AG10803 (cell line): Measurements from ENCODE around the gene LSM5.

Source experiments
- DNase-seq: peaks from one replicate; pipeline ENCODE4 v3.0.0; 2010; ENCODE audit warnings: low read depth
- H3K4me3 ChIP-seq: 2 replicates; pipeline ENCODE4 v1.5.1; 2011; ENCODE audit warnings: mild to moderate bottlenecking, low read length, control low read depth
- TF ChIP-seq, protein P1 (sequence below): conservative IDR thresholded peaks from 2 replicates; pipeline ENCODE4 v1.5.1; 2011; ENCODE audit warnings: mild to moderate bottlenecking, low read length, control low read depth, inconsistent platforms

The LSM5 gene

GRCh38 chr7:32490127-32490796, at the start of gene LSM5:
TSS of gene LSM5 (minus strand) at chr7:32490380. CDS start at chr7:32490365, 15 bp downstream.
- peak within 1 kb of the TSS; percentile 91 for H3K4me3 ChIP-seq
- TF ChIP-seq, protein P1, sequence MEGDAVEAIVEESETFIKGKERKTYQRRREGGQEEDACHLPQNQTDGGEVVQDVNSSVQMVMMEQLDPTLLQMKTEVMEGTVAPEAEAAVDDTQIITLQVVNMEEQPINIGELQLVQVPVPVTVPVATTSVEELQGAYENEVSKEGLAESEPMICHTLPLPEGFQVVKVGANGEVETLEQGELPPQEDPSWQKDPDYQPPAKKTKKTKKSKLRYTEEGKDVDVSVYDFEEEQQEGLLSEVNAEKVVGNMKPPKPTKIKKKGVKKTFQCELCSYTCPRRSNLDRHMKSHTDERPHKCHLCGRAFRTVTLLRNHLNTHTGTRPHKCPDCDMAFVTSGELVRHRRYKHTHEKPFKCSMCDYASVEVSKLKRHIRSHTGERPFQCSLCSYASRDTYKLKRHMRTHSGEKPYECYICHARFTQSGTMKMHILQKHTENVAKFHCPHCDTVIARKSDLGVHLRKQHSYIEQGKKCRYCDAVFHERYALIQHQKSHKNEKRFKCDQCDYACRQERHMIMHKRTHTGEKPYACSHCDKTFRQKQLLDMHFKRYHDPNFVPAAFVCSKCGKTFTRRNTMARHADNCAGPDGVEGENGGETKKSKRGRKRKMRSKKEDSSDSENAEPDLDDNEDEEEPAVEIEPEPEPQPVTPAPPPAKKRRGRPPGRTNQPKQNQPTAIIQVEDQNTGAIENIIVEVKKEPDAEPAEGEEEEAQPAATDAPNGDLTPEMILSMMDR: no peak
- peak; percentile 95 for DNase-seq

DNA sequence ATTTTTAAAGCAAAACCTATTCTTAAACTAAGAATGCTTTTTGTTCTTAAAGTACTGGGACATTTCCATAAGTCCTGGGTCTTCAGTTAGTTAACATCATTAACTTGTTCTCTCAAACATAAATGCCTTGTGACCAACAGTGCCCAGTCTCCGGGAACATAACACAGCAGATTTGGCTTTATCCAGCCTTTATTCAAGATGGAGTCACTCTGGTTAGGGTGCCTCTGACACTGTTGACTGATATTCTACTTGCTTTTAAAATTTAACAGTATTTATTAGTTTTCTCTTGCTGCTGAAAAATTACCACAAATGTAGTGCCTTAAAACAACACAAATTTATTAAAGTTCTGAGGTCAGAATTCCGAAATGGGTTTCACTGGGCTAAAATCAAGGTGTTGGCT, 49.2 kb upstream of the LSM5 start:
- TF ChIP-seq, protein P1: no peak
- no peak for DNase-seq
- no peak overlapping the region for H3K4me3 ChIP-seq

GRCh38 chr7:32537760-32538159, 47.6 kb upstream of the LSM5 start:
- TF ChIP-seq, protein P1: no peak
- no peak for DNase-seq
- no peak overlapping the region for H3K4me3 ChIP-seq

GRCh38 chr7:32536585-32536984, 46.4 kb upstream of the LSM5 start:
- DNase-seq: peak; percentile 52
- no peak overlapping the region for H3K4me3 ChIP-seq
- TF ChIP-seq, protein P1: no peak

DNA sequence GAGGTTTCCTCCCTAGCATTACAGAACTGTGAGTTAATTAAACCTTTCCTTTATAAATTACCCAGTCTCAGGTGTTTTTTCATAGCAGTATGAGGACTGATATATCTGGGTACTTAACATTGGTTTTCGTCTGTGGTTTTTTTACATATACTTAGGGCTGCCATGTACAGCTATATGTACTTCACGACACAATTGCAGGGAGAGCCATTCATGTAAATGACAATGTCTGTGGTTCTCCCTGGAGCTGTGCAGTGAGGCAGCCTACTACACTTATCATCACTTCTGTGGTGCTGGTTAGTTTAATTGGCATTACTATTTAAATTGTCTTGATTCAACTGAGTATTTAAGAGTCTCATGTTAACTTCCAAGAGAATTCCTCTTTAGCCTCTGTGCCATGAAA, 45.8 kb upstream of the LSM5 start:
- H3K4me3 ChIP-seq: no peak overlapping the region
- TF ChIP-seq, protein P1: no peak
- no peak for DNase-seq

- H3K4me3 ChIP-seq: no peak overlapping the region
- TF ChIP-seq, protein P1: no peak
- DNase-seq: no peak
Measured at GRCh38 chr7:32535162-32535702, 45.1 kb upstream of the LSM5 start.
